ENCODE measurements around the gene IRAK2. TPM values are rescaled to one million over a fixed set of nuclear protein-coding genes. Genes with fewer than 3 reads are reported as not detected.

The IRAK2 gene
- total and polyA plus RNA-seq, 2 of the 8 experiments (the other 6 are each of a cell fraction or from before 2014, with no cell fraction given) = 1.5 TPM

DNA sequence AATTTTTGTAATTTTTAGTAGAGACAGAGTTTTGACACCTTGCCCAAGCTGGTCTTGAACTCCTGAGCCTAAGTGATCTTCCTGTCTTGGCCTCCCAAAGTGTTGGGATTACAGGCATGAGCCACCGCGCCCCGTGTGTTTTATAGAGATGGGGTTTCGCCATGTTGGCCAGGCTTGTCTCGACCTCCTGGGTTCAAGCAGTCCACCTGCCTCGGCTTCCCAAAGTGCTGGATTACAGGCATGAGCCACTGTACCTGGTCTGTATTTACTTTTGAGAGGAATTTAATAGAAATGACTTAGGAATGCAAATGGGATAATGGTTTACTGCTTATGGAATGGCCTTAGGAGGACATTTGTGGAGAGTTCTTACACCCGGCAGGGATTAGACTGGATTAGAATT lies 94.3 kb downstream of the IRAK2 start:
- no peak overlapping the region for H2BK15ac ChIP-seq (ENCODE audit: low read length)
- H3K14ac ChIP-seq (ENCODE audit: insufficient read length) = no peak overlapping the region
- DNase-seq (ENCODE audit: low read depth in 1 of 2, low spot score in 2 of 2) (no peak), FAIRE-seq (no peak)
- peaks cover 0 to 4% of the 10 kb centered on the region in 2 experiments for H4K20me1 ChIP-seq (replicated peaks in 1 of 2; ENCODE audit: control insufficient read depth in 1 of 2, insufficient read depth in 2 of 2, low read length in 2 of 2)
- POLR2A ChIA-PET (ENCODE audit: partially characterized antibody) = no interaction called here
- H3K27ac ChIP-seq (ENCODE audit: low read depth, low read length) = no peak overlapping the region
- no peak overlapping the region for H2BK120ac ChIP-seq (replicated peaks; ENCODE audit: low read depth, low read length)
- H3K4me2 ChIP-seq (ENCODE audit: insufficient read depth in 1 of 2, low read depth in 2 of 2, low read length in 2 of 2) = no peak overlapping the region
- H3K79me1 ChIP-seq (ENCODE audit: low read depth, low read length) = peaks cover 12% of the 10 kb centered on the region
- no peak overlapping the region for H3K18ac ChIP-seq (ENCODE audit: extremely low read depth, low read length)
- H3K27me3 ChIP-seq (replicated peaks in 1 of 4; ENCODE audit: control insufficient read depth in 3 of 4, extremely low read depth in 1 of 4, insufficient read depth in 3 of 4, low read length in 3 of 4) = no peaks in the 10 kb centered on the region
- no peak overlapping the region for H2BK12ac ChIP-seq (ENCODE audit: low read depth, low read length)
- no peaks in the 10 kb centered on the region for H3K23me2 ChIP-seq (ENCODE audit: low read depth, low read length)
- H4K8ac ChIP-seq (ENCODE audit: extremely low read depth, insufficient read depth, low read length) = no peak overlapping the region
- H4K5ac ChIP-seq (ENCODE audit: insufficient read length, low read depth, low read length) = no peak overlapping the region
- H2BK5ac ChIP-seq (ENCODE audit: low read depth, low read length) = no peak overlapping the region
- peaks cover 0 to 20% of the 10 kb centered on the region in 2 experiments; a peak in 2 of 4 replicates for H3K79me2 ChIP-seq (ENCODE audit: control insufficient read depth in 1 of 2, insufficient read depth in 2 of 2, low read length in 2 of 2)
- no peak overlapping the region for H3K4me3 ChIP-seq (ENCODE audit: extremely low read depth in 1 of 4, insufficient read depth in 2 of 4, low read depth in 3 of 4, low read length in 4 of 4)
- no peaks in the 10 kb centered on the region for H3K9me3 ChIP-seq (ENCODE audit: insufficient read depth in 2 of 2, low read depth in 1 of 2, low read length in 1 of 2)
- H3K56ac ChIP-seq (replicated peaks; ENCODE audit: insufficient read length, low read depth, low read length) = no peak overlapping the region
- no peak overlapping the region for H2AFZ ChIP-seq (ENCODE audit: low read length)
- peaks cover 3 to 34% (median 13%) of the 10 kb centered on the region in 4 experiments; a peak in 7 of 8 replicates for H3K36me3 ChIP-seq (ENCODE audit: control insufficient read depth in 2 of 4, insufficient read depth in 4 of 4, low read length in 3 of 4)
- H3K4me1 ChIP-seq (replicated peaks in 1 of 4; ENCODE audit: control insufficient read depth in 3 of 4, insufficient read depth in 4 of 4, low read length in 3 of 4) = no peaks in the 10 kb centered on the region; a peak in 2 of 7 replicates
- 98% methylated on average over 7 of the region's 7 CpGs; no CpG with 5 or more reads in 1 of the 2 experiments for WGBS, 2 experiments (ENCODE audit: extremely low coverage in 1 of 2, insufficient coverage in 1 of 2, insufficient read length in 1 of 2, insufficient replicate concordance in 2 of 2, low coverage in 1 of 2, low lambda C conversion rate in 2 of 2, missing lambda C conversion rate in 1 of 2)
- no peak overlapping the region for H3K4ac ChIP-seq (replicated peaks; ENCODE audit: insufficient read length, low read depth, low read length)
- no peak overlapping the region for H4K91ac ChIP-seq (replicated peaks; ENCODE audit: insufficient read length, low read length)
- no peak overlapping the region for H3K9ac ChIP-seq (replicated peaks in 1 of 4; ENCODE audit: extremely low read depth in 1 of 4, low read depth in 3 of 4, low read length in 3 of 4)
- no peak overlapping the region for H2BK20ac ChIP-seq (ENCODE audit: low read length)
- no peak overlapping the region for H2AK5ac ChIP-seq (ENCODE audit: low read depth, low read length)
- H3K23ac ChIP-seq (ENCODE audit: insufficient read length) = no peak overlapping the region
- CTCF ChIA-PET (ENCODE audit: partially characterized antibody) = interaction anchor here (1.2 to 1.3 kb wide), 2 partner anchors 14 to 27 kb away, joined by 3 to 5 read pairs; no protein-coding TSS in a partner anchor
- no peak for TF ChIP-seq JUND (IDR thresholded peaks at IDR 0.05; ENCODE audit: low read length)
- no peak for TF ChIP-seq KDM1A (IDR thresholded peaks at IDR 0.05; ENCODE audit: borderline replicate concordance, low read length)
- no peak for TF ChIP-seq SP4 (IDR thresholded peaks at IDR 0.05; ENCODE audit: low read length)
- no peak for TF ChIP-seq ASH2L (IDR thresholded peaks at IDR 0.05; ENCODE audit: low read length)
- no peak for TF ChIP-seq KDM5A (IDR thresholded peaks at IDR 0.05; ENCODE audit: low read length)
- TF ChIP-seq PHF8 (conservative IDR thresholded peaks at IDR 0.05; ENCODE audit: low read depth, low read length) = no peak
- TF ChIP-seq SRF (IDR thresholded peaks at IDR 0.05; ENCODE audit: low read depth, low read length) = no peak
- TF ChIP-seq POLR2AphosphoS5 (IDR thresholded peaks at IDR 0.05; ENCODE audit: low read depth, low read length) = no peak
- TF ChIP-seq BCL11A (IDR thresholded peaks at IDR 0.05; ENCODE audit: low read depth in 2 of 2, low read length in 2 of 2) = no peak
- TF ChIP-seq CHD2 (IDR thresholded peaks at IDR 0.05; ENCODE audit: low read length) = no peak
- TF ChIP-seq BRCA1 (IDR thresholded peaks at IDR 0.05; ENCODE audit: low read depth, low read length) = no peak
- no peak for TF ChIP-seq RAD21 (IDR thresholded peaks at IDR 0.05 in 1 of 2, conservative IDR thresholded peaks at IDR 0.05 in 1 of 2; ENCODE audit: low read depth in 2 of 2, low read length in 2 of 2)
- TF ChIP-seq RNF2 (IDR thresholded peaks at IDR 0.05; ENCODE audit: borderline replicate concordance, low read depth, low read length, missing control alignments, poor library complexity, severe bottlenecking) = no peak

Data from H1 (cell line).